GM18519 (cell line): Measurements from ENCODE around the gene RNASE1.
"Not testable (repeated sequence)": the region's sequence is repeated elsewhere in the genome, so short reads cannot be mapped to it uniquely, and the experiment has no call there.

Source experiments
- ATAC-seq: cut with Tn5 transposase; IDR thresholded peaks from one replicate; pipeline ENCODE4 v1.9.1; 2021; ENCODE audit warnings: mild to moderate bottlenecking, moderate library complexity; ENCODE audit not compliant: unreplicated experiment, low FRiP score

Gene RNASE1

DNA sequence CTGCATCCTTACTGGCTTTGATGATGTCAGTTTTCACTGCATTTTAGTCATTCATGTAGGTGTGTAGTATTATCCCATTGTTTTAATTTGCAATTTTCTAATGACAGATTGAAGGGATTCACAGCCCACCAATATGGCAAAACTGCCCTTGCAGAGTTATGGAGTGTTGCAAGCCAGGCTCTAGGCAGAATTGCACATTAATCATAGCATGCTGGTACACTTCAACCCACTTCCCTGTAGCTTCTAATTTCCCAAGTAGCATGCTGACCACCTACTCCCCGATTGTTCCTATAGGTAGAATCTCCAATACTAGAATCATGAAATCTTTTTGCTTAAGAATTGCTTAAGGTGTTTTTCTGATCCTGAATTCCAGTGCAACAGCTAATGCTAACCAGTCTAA, 26.7 kb downstream of the RNASE1 start:
- ATAC-seq = no peak

DNA sequence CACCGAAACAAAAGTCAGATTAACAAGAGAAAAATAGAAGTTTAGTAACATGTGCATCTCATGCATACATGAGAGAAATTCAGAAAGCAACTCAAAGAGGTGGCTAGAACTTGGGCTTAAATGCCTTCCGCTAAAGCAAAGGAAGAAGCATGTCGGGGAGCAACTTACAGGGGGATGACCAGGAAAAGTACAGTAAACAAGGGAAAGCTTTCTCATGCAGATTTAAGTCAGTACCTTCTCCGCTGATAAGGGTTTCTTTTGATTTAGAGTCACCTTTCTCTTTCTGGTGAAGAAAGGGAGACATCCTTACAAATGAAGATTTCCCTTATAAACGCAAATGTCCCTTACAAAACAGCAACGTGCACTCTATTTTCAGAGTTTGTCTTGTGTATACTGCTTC, 27.6 kb downstream of the RNASE1 start:
- ATAC-seq = no peak

DNA sequence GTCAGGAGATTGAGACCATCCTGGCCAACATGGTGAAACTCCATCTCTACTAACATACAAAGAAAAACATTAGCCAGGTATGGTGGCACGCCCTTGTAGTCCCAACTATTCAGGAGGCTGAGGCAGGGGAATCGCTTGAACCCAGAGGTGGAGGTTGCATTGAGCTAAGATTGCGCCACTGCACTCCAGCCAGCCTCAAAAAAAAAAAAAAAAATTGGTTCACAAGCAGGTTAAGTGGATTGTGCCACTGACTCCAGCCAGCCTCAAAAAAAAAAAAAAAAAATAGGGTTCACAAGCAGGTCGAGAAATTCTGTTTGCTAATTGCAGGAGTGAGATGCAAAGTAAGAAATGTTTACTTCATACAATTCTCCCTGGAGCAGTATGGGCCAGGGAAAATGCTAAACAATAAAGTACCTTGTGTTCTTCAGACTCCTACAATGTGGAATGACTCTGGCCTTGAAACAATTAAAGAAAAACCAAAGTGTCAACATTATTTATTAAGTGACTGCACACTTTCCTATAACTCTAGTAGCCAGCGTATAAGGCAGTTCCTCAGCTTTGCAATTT, 28.3 kb downstream of the RNASE1 start:
- no peak for ATAC-seq

DNA sequence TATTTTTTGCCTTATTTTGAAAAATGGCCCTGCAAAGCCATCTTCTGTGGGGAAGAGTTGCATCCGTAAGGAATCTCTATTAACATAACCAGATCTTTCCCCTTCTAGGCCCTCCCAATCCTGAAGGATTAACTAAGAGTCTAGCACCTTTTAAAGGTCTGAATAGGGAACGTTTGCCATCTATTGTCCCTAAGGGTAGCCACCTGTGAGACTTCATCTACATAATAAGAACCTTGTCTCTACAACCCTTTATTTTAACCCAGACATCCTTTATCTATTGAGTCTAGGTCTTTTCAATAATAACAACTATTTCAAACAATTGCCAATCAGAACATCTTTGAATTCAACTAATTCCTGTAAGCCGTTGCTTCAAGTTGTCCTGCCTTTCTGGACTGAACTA, 30.0 kb downstream of the RNASE1 start:
- ATAC-seq = no peak

- no peak for ATAC-seq
Observed at GRCh38 chr14:20769421-20769820, 33.2 kb downstream of the RNASE1 start.

DNA sequence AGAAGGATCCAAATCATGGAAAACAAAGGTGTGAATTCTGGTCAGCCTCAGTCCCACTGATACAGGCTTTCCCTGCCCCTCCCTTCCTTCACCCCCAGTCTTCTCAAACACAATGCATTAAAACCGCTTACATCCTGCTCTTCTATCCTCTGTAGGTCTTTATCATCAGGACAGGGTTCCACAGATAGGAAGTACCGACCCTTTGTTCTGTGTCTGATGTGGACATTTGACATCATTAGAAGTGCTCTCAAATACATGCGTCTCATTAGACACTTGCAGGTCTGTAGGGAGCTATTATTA, 34.1 kb downstream of the RNASE1 start:
- no peak for ATAC-seq

DNA sequence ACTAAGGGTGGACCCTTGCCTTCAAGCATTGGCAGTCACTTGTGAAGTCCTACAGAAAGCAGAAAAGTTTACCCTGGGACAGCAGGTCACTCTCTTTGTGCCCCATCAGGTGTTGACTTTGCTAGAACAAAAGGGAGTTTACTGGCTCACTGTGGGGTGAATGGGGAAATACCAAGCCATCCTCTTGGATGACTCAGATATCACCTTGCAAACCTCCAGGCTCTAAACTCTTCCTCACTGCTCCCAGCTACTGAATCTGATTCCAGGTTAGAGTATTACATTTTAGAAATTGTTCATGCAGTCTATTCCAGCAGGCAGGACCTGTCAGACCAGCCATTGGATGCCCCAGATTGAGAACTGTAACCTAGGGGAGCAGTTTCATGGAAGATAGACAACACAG, 41.7 kb downstream of the RNASE1 start:
- no peak for ATAC-seq

DNA sequence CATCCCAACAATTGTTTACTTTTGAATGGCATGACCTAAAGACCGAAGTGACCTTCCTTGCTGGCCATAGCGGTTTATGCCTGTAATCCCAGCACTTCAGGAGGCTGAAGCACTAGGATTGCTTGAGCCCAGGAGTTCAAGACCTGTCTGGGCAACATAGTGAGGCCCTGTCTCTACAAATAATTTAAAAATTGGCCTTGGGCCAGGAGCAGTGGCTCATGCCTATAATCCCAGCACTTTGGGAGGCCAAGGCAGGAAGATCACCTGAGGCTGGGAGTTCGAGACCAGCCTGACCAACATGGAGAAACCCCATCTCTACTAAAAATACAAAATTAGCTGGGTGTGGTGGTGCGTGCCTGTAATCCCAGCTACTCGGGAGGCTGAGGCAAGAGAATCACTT, 43.2 kb downstream of the RNASE1 start:
- not testable (repeated sequence) for ATAC-seq

- no peak for ATAC-seq
Observed at GRCh38 chr14:20757965-20758364, 44.7 kb downstream of the RNASE1 start.

- ATAC-seq = no peak
Observed at GRCh38 chr14:20755037-20755436, 47.6 kb downstream of the RNASE1 start.

DNA sequence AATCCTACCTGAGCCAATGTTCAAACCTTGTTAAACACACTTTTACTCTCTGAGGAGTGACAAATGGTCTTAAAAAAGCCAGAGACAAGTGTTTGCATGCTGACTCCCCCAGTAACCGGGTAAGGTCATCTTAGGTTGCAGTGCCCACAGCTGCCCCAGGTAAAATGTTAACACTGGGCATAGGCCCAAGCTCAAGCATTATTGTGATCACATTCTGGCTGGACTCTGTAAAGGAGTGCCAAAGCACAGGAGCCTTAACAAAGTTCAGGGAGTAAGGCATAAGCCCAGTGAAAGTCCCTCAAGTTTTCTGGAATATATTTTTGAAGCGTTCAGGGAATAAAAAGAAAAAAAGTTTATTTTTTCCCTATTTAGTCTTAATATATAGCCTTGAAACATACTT, 48.3 kb downstream of the RNASE1 start:
- ATAC-seq = no peak

GRCh38 chr14:20751963-20752562, 50.6 kb downstream of the RNASE1 start:
- no peak for ATAC-seq
